ENCODE results near the gene PTMA.

GRCh38 chr2:231687133-231687852, 21.0 kb upstream of the PTMA start:
- TF ChIP-seq EP300 (IDR thresholded peaks at IDR 0.05) = no peak
- TF ChIP-seq REST (IDR thresholded peaks at IDR 0.05) = no peak
- peak; percentile 62 for TF ChIP-seq CTCF (IDR thresholded peaks at IDR 0.05)
- no peak for TF ChIP-seq MAFK (IDR thresholded peaks at IDR 0.05; ENCODE audit: partially characterized antibody)
- TF ChIP-seq ESRRA (IDR thresholded peaks at IDR 0.05; ENCODE audit: borderline replicate concordance, low read length) = no peak
- TF ChIP-seq HDAC2 (IDR thresholded peaks at IDR 0.05) = no peak
- TF ChIP-seq RFX5 (IDR thresholded peaks at IDR 0.05) = no peak
- no peak for TF ChIP-seq KDM5A (IDR thresholded peaks at IDR 0.05)
- TF ChIP-seq FOSB (CRISPR knock-in tag; IDR thresholded peaks at IDR 0.05) = no peak
- no peak for TF ChIP-seq PHF8 (IDR thresholded peaks at IDR 0.05; ENCODE audit: borderline replicate concordance, low read depth)
- TF ChIP-seq ELK1 (IDR thresholded peaks at IDR 0.05; ENCODE audit: low read depth, low read length) = no peak
